H9 (cell line): ENCODE results near the gene NDRG4. TPM values are rescaled to one million over a fixed set of nuclear protein-coding genes. Genes with fewer than 3 reads are reported as not detected.
A peak's percentile ranks its signal among the peaks of the same experiment; 100 is the strongest.

Source experiments
- DNase-seq: peaks from one replicate; pipeline ENCODE4 v3.0.0-alpha.2; 2017
- H2AFZ ChIP-seq: one replicate; pipeline ENCODE4 v1.6.1; 2013; ENCODE audit warnings: mild to moderate bottlenecking, low read length, control low read depth, moderate library complexity
- H2AK5ac ChIP-seq: 2 replicates; pipeline ENCODE4 v1.6.1; 2013; ENCODE audit warnings: low read length, control low read depth, mixed read lengths; ENCODE audit not compliant: insufficient read length
- H2BK120ac ChIP-seq: one replicate; pipeline ENCODE4 v1.6.1; 2013; ENCODE audit warnings: low read depth, mild to moderate bottlenecking, low read length, control low read depth, inconsistent platforms; ENCODE audit not compliant: poor library complexity, severe bottlenecking
- H2BK12ac ChIP-seq: 2 replicates; pipeline ENCODE4 v1.6.1; 2013; ENCODE audit warnings: low read length, control low read depth, mixed read lengths, low read depth; ENCODE audit not compliant: insufficient read length
- H2BK15ac ChIP-seq: 2 replicates; pipeline ENCODE4 v1.6.1; 2013; ENCODE audit warnings: low read depth, low read length, control low read depth
- H2BK20ac ChIP-seq: one replicate; pipeline ENCODE4 v1.6.1; 2013; ENCODE audit warnings: low read depth, mild to moderate bottlenecking, low read length, control low read depth, inconsistent platforms; ENCODE audit not compliant: poor library complexity, severe bottlenecking
- H2BK5ac ChIP-seq: 2 replicates; pipeline ENCODE4 v1.6.1; 2013; ENCODE audit warnings: low read length, control low read depth, mixed read lengths; ENCODE audit not compliant: insufficient read length
- H3K14ac ChIP-seq: 2 replicates; pipeline ENCODE4 v1.6.1; 2013; ENCODE audit warnings: low read length, control low read depth; ENCODE audit not compliant: insufficient read depth
- H3K18ac ChIP-seq: 2 replicates; pipeline ENCODE4 v1.6.1; 2013; ENCODE audit warnings: low read depth, mild to moderate bottlenecking, mixed read lengths, low read length, control low read depth; ENCODE audit not compliant: insufficient read length
- H3K23ac ChIP-seq: 2 replicates; pipeline ENCODE4 v1.6.1; 2013; ENCODE audit warnings: low read length, control low read depth, mixed read lengths, low read depth; ENCODE audit not compliant: insufficient read length
- H3K23me2 ChIP-seq: 2 replicates; pipeline ENCODE4 v1.6.1; 2013; ENCODE audit warnings: low read depth, mild to moderate bottlenecking, mixed read lengths, low read length, control low read depth; ENCODE audit not compliant: insufficient read length, poor library complexity, severe bottlenecking
- H3K27ac ChIP-seq: 2 replicates; pipeline ENCODE4 v1.5.1; 2013; ENCODE audit warnings: low read length, control low read depth, mixed read lengths, low read depth; ENCODE audit not compliant: insufficient read length
- H3K27me3 ChIP-seq: 2 replicates; pipeline ENCODE4 v1.6.1; 2013; ENCODE audit warnings: low read length, control low read depth, inconsistent platforms; ENCODE audit not compliant: insufficient read depth
- H3K4ac ChIP-seq: 2 replicates; pipeline ENCODE4 v1.6.1; 2013; ENCODE audit warnings: low read depth, mild to moderate bottlenecking, control low read depth, inconsistent platforms, low read length, moderate library complexity
- H3K4me1 ChIP-seq: 2 replicates; pipeline ENCODE4 v1.6.1; 2013; ENCODE audit warnings: low read length, control low read depth, inconsistent platforms; ENCODE audit not compliant: insufficient read depth
- H3K4me2 ChIP-seq: 2 replicates; pipeline ENCODE4 v1.6.1; 2013; ENCODE audit warnings: low read length, control low read depth, mixed read lengths; ENCODE audit not compliant: insufficient read length, insufficient read depth
- H3K56ac ChIP-seq: 2 replicates; pipeline ENCODE4 v1.6.1; 2013; ENCODE audit warnings: low read depth, mild to moderate bottlenecking, mixed read lengths, low read length, control low read depth; ENCODE audit not compliant: insufficient read length
- H3K79me1 ChIP-seq: 2 replicates; pipeline ENCODE4 v1.6.1; 2013; ENCODE audit warnings: low read depth, mild to moderate bottlenecking, moderate library complexity, low read length, control low read depth, inconsistent platforms; ENCODE audit not compliant: insufficient read depth, poor library complexity, severe bottlenecking
- H3K79me2 ChIP-seq: 2 replicates; pipeline ENCODE4 v1.6.1; 2013; ENCODE audit warnings: low read length, control low read depth, inconsistent platforms; ENCODE audit not compliant: insufficient read depth
- H3K9ac ChIP-seq: 2 replicates; pipeline ENCODE4 v1.6.1; 2013; ENCODE audit warnings: low read length, control low read depth, mixed read lengths; ENCODE audit not compliant: insufficient read length; ENCODE audit errors: extremely low read depth
- H3K9me3 ChIP-seq: one replicate; pipeline ENCODE4 v1.6.1; 2013; ENCODE audit warnings: low read depth, low read length, inconsistent platforms; ENCODE audit not compliant: control insufficient read depth
- H3T11ph ChIP-seq: one replicate; pipeline ENCODE4 v1.6.1; 2013; ENCODE audit warnings: mild to moderate bottlenecking, low read length, control low read depth, inconsistent platforms
- H4K20me1 ChIP-seq: one replicate; pipeline ENCODE4 v1.6.1; 2013; ENCODE audit not compliant: control insufficient read depth, insufficient read length, insufficient read depth
- H4K5ac ChIP-seq: 2 replicates; pipeline ENCODE4 v1.6.1; 2013; ENCODE audit warnings: low read depth, mild to moderate bottlenecking, mixed read lengths, low read length, control low read depth; ENCODE audit not compliant: insufficient read length
- H4K8ac ChIP-seq: replicated peaks from 2 replicates; pipeline ENCODE4 v1.6.1; 2013; ENCODE audit warnings: low read length, control low read depth, mixed read lengths, low read depth; ENCODE audit not compliant: insufficient read length
- H4K91ac ChIP-seq: 2 replicates; pipeline ENCODE4 v1.6.1; 2013; ENCODE audit warnings: low read depth, mild to moderate bottlenecking, moderate library complexity, mixed read lengths, low read length, control low read depth; ENCODE audit not compliant: insufficient read length
- H3K27ac Mint-ChIP-seq, 3 experiments: 2 replicates in 2 of 3; 3 replicates in 1 of 3; pipeline ENCODE4 v1.8.0; 2020 to 2021; ENCODE audit warnings: mixed read lengths in 3 of 3, mild to moderate bottlenecking in 1 of 3, moderate library complexity in 1 of 3
- H3K27me3 Mint-ChIP-seq: 2 replicates; pipeline ENCODE4 v1.8.0; 2021; ENCODE audit warnings: low read depth, mild to moderate bottlenecking, moderate library complexity, mixed read lengths
- H3K36me3 Mint-ChIP-seq, 3 experiments: 2 replicates in 2 of 3; 3 replicates in 1 of 3; pipeline ENCODE4 v1.8.0; 2020 to 2021; ENCODE audit warnings: low read depth in 3 of 3, mixed read lengths in 3 of 3; ENCODE audit not compliant: insufficient read depth in 1 of 3
- H3K4me1 Mint-ChIP-seq, 2 experiments: 2 replicates each; pipeline ENCODE4 v1.8.0; 2020; ENCODE audit warnings: mixed read lengths in 2 of 2
- H3K4me3 Mint-ChIP-seq, 2 experiments: 2 replicates in 1 of 2; 3 replicates in 1 of 2; pipeline ENCODE4 v1.8.0; 2020 to 2021; ENCODE audit warnings: mild to moderate bottlenecking in 2 of 2, mixed read lengths in 2 of 2, moderate library complexity in 1 of 2
- H3K9me3 Mint-ChIP-seq, 2 experiments: 2 replicates in 1 of 2; 3 replicates in 1 of 2; pipeline ENCODE4 v1.8.0; 2020; ENCODE audit warnings: mild to moderate bottlenecking in 2 of 2, mixed read lengths in 2 of 2, moderate library complexity in 1 of 2
- CTCF ChIP-seq: fragments of 200-600 bp; sonication (generic); conservative IDR thresholded peaks from 3 replicates; pipeline ENCODE4 v1.8.0; 2021; ENCODE audit warnings: antibody characterized with exemption, mild to moderate bottlenecking
- whole genome bisulfite sequencing: extraction: QIAGEN DNeasy Blood & Tissue Kit; methylation state at CpG from one replicate; pipeline ENCODE4 v1.1.7; 2013; ENCODE audit warnings: missing lambda C conversion rate, low lambda C conversion rate, mixed read lengths; ENCODE audit not compliant: insufficient read length; ENCODE audit errors: extremely low coverage; 5-methylcytosine and 5-hydroxymethylcytosine counted together
- total RNA-seq: library from RNA; stranded (reverse); gene quantifications from 2 replicates; pipeline ENCODE4 v1.2.1, GENCODE V29; 2021

The NDRG4 gene
- total RNA-seq, 1 experiment from 2014 or later = 18.6 TPM

- Mint-ChIP-seq H3K36me3 (peaks cover 0 to 6% (median 0%) of the 10 kb centered on the region in 3 experiments; a peak in 2 of 7 replicates), H3K4me1 (peaks cover 11 to 32% of the 10 kb centered on the region in 2 experiments), H3K27ac (no peak overlapping the region), H3K4me3 (peak overlapping the region in 1 of 2 experiments; percentile 65; a peak in 2 of 5 replicates), H3K9me3 (peaks cover 0 to 3% of the 10 kb centered on the region in 2 experiments; a peak in 2 of 5 replicates), H3K27me3 (peaks cover 81% of the 10 kb centered on the region)
- no peak overlapping the region for H2BK120ac ChIP-seq
- peaks cover 23% of the 10 kb centered on the region for H3K23me2 ChIP-seq
- H4K91ac ChIP-seq = no peak overlapping the region
- no peak overlapping the region for H2AK5ac ChIP-seq
- H2BK12ac ChIP-seq = no peak overlapping the region
- H2AFZ ChIP-seq = no peak overlapping the region
- no peak overlapping the region for H3K23ac ChIP-seq
- no peak overlapping the region for H2BK5ac ChIP-seq
- no peaks in the 10 kb centered on the region for H3K79me2 ChIP-seq
- TF ChIP-seq CTCF = no peak
- no peaks in the 10 kb centered on the region for H4K20me1 ChIP-seq
- no peak for DNase-seq
- no peak overlapping the region for H3T11ph ChIP-seq
- H3K4me2 ChIP-seq = no peak overlapping the region
- no peak overlapping the region for H3K4ac ChIP-seq
- no peak overlapping the region for H4K8ac ChIP-seq
- H3K79me1 ChIP-seq = no peaks in the 10 kb centered on the region
- H3K9me3 ChIP-seq = no peaks in the 10 kb centered on the region
- H2BK15ac ChIP-seq = no peak overlapping the region
- no peak overlapping the region for H2BK20ac ChIP-seq
- H3K18ac ChIP-seq = no peak overlapping the region
- H3K14ac ChIP-seq = no peak overlapping the region
- H3K4me1 ChIP-seq = no peaks in the 10 kb centered on the region
- no peak overlapping the region for H3K27ac ChIP-seq
- H4K5ac ChIP-seq = no peak overlapping the region
- no peak overlapping the region for H3K56ac ChIP-seq
- no CpG with 5 or more reads among the region's 3 CpGs for WGBS
- no peak overlapping the region for H3K9ac ChIP-seq
- peaks cover 23% of the 10 kb centered on the region; the same call in 1 of the 2 replicates for H3K27me3 ChIP-seq
Measured at GRCh38 chr16:58466396-58466795, 33.5 kb upstream of the NDRG4 start.
